ENCODE results near the gene HERC2. TPM values are rescaled to one million over a fixed set of nuclear protein-coding genes. Genes with fewer than 3 reads are reported as not detected.

Gene HERC2
- total RNA-seq, 2 donors from 2014 or later, result 65.1 to 69.8 TPM

DNA sequence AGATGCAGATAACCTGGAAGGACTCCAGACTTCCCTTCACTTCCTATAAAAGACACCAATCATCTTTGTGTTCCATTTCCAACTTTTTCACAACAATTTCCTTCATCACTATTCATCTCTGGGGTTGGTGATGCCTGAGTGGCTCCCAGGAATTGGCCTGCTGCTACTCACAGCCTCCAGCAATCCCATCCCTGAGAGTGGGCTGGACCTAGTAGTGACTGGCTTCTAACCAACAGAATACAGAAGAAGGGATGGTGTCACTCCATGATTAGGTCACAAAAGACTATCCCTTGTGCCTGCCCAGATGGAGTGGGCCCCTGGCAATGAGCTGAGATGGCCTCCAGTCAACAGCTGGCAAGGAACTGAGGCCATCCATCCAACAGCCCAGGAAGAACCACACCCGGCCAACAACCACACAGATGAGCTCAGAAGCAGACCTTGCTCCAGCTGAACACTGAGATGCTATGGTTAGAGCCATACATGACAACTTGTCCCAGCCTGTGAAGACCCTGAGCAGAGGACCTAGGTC is 243.7 kb downstream of the HERC2 start:
- WGBS, result 93% methylated on average over 1 of the region's 1 CpG
- Histone ChIP-seq H3K27ac (no peak overlapping the region), H3K27me3 (replicated peaks; ENCODE audit: insufficient read depth) (no peaks in the 10 kb centered on the region), H3K4me1 (replicated peaks) (no peaks in the 10 kb centered on the region), H3K4me3 (no peak overlapping the region), H3K9me3 (no peaks in the 10 kb centered on the region), H3K36me3 (no peaks in the 10 kb centered on the region)
- intact Hi-C loops (cut with DNase I), result no loop called here
- TF ChIP-seq POLR2AphosphoS5 (IDR thresholded peaks at IDR 0.05) (no peak), CTCF (IDR thresholded peaks at IDR 0.05) (no peak), POLR2A (IDR thresholded peaks at IDR 0.05) (no peak)
- DNase-seq (ENCODE audit: low spot score), result no peak

- no peak overlapping the region for H3K4me3 ChIP-seq
- H3K27ac ChIP-seq, result no peak overlapping the region
- intact Hi-C loops (cut with DNase I), result no loop called here
- WGBS, result 33% methylated on average over 1 of the region's 1 CpG
- H3K36me3 ChIP-seq, result no peaks in the 10 kb centered on the region
- no peaks in the 10 kb centered on the region for H3K4me1 ChIP-seq (replicated peaks)
- DNase-seq (ENCODE audit: low spot score), result no peak
- no peaks in the 10 kb centered on the region for H3K27me3 ChIP-seq (replicated peaks; ENCODE audit: insufficient read depth)
- H3K9me3 ChIP-seq, result no peaks in the 10 kb centered on the region
- TF ChIP-seq CTCF (IDR thresholded peaks at IDR 0.05), result no peak
- TF ChIP-seq POLR2A (IDR thresholded peaks at IDR 0.05), result no peak
- TF ChIP-seq POLR2AphosphoS5 (IDR thresholded peaks at IDR 0.05), result no peak
Measured at GRCh38 chr15:28075573-28075972, 246.4 kb downstream of the HERC2 start.

DNA sequence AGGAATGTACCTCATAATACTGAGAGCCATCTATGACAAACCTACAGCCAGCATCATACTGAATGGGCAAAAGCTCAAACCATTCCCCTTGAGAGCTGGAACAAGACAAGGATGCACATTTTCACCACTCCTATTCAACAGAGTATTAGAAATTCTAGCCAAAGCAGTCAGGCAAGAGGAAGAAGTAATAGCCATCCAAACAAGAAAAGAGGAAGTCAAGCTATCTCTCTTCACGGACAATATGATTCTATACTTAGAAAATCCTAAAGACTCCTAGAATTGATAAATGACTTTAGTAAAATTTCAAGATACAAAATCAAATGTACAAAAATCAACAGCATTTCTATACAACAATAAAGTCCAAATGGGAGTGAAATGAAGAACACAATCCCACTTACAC is 253.0 kb downstream of the HERC2 start:
- Histone ChIP-seq H3K27ac (no peak overlapping the region), H3K4me1 (replicated peaks) (no peaks in the 10 kb centered on the region), H3K4me3 (no peak overlapping the region), H3K27me3 (replicated peaks; ENCODE audit: insufficient read depth) (no peaks in the 10 kb centered on the region), H3K36me3 (no peaks in the 10 kb centered on the region), H3K9me3 (no peaks in the 10 kb centered on the region)
- no peak for DNase-seq (ENCODE audit: low spot score)
- TF ChIP-seq POLR2A (IDR thresholded peaks at IDR 0.05) (no peak), POLR2AphosphoS5 (IDR thresholded peaks at IDR 0.05) (no peak)
- intact Hi-C loops (cut with DNase I), result no loop called here
- WGBS, result 58% methylated on average over 1 of the region's 1 CpG

GRCh38 chr15:28066231-28066630 is 255.7 kb downstream of the HERC2 start:
- 52% methylated on average over 3 of the region's 3 CpGs for WGBS
- intact Hi-C loops (cut with DNase I), result no loop called here
- H3K27me3 ChIP-seq (replicated peaks; ENCODE audit: insufficient read depth), result no peaks in the 10 kb centered on the region
- no peak overlapping the region for H3K27ac ChIP-seq
- no peaks in the 10 kb centered on the region for H3K36me3 ChIP-seq
- H3K9me3 ChIP-seq, result no peaks in the 10 kb centered on the region
- no peak for DNase-seq (ENCODE audit: low spot score)
- TF ChIP-seq POLR2AphosphoS5 (IDR thresholded peaks at IDR 0.05) (no peak), CTCF (IDR thresholded peaks at IDR 0.05) (no peak), POLR2A (IDR thresholded peaks at IDR 0.05) (no peak)
- no peak overlapping the region for H3K4me3 ChIP-seq
- no peaks in the 10 kb centered on the region for H3K4me1 ChIP-seq (replicated peaks)

Small RNA genes within 50 kb of the gene (small RNA-seq; reads per million reads assigned to genes)
- 0 reads per million in 2 donors for gene AC091304.5

Other genes with a start within 250 kb of the HERC2 start
- 1 to 10 TPM in 1 of 2 donors, not detected in 1; 3.7 TPM for gene OCA2, start 222.9 kb downstream of the HERC2 start, total RNA-seq
- under 1 TPM in 1 of 2 donors, not detected in 1; 0.62 TPM for gene GOLGA6L24, start 35.9 kb upstream of the HERC2 start, total RNA-seq
- not detected for gene GOLGA8F, start 56.5 kb upstream of the HERC2 start, total RNA-seq
- gene GOLGA8G, start 210.8 kb upstream of the HERC2 start, total RNA-seq, result 1 to 10 TPM in 1 of 2 donors, not detected in 1; 7.9 TPM
- not detected for gene GOLGA6L25, start 231.4 kb upstream of the HERC2 start, total RNA-seq